MM.1S (cell line): Measurements from ENCODE around the gene SLC8B1.

Source experiments
- EZH2 ChIP-seq: fragments of 300-600 bp; sonication (generic); optimal IDR thresholded peaks from 2 replicates; pipeline ENCODE3; 2017; ENCODE audit warnings: low read depth, mild to moderate bottlenecking, antibody characterized with exemption, low read length, mixed read lengths
- TF ChIP-seq, protein P1 (sequence below): fragments of 300-600 bp; sonication (generic); IDR thresholded peaks from 2 replicates; pipeline ENCODE4 v1.5.1; 2016; ENCODE audit warnings: antibody characterized with exemption, low read length, mixed read lengths

DNA sequence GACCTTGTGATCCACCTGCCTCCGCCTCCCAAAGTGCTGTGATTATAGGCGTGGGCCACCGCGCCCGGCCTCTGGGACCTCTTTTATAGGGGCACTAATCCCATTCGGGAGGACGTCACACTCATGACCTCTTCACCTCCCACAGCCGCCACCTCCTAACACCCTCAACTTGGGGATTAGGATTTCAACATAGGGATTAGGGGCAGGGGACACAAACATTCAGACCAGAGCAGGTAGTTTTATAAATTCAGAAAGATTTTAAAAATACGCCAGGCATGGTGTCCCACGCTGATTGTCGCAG is 64.2 kb downstream of the SLC8B1 start:
- TF ChIP-seq, protein P1, sequence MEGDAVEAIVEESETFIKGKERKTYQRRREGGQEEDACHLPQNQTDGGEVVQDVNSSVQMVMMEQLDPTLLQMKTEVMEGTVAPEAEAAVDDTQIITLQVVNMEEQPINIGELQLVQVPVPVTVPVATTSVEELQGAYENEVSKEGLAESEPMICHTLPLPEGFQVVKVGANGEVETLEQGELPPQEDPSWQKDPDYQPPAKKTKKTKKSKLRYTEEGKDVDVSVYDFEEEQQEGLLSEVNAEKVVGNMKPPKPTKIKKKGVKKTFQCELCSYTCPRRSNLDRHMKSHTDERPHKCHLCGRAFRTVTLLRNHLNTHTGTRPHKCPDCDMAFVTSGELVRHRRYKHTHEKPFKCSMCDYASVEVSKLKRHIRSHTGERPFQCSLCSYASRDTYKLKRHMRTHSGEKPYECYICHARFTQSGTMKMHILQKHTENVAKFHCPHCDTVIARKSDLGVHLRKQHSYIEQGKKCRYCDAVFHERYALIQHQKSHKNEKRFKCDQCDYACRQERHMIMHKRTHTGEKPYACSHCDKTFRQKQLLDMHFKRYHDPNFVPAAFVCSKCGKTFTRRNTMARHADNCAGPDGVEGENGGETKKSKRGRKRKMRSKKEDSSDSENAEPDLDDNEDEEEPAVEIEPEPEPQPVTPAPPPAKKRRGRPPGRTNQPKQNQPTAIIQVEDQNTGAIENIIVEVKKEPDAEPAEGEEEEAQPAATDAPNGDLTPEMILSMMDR: no peak
- no peak for TF ChIP-seq EZH2
